Right lobe of liver (tissue), 4 donors: ENCODE measurements around the gene SHISA9.

Experiments
- CTCF ChIP-seq, 4 donors: fragments of 200-600 bp in 3 of 4; fragments of 450-650 bp in 1 of 4; IDR thresholded peaks; one replicate each; pipeline versions ENCODE4 v1.5.1 to v1.8.0; 2016 to 2022; ENCODE audit warnings: antibody characterized with exemption in 4 of 4, mild to moderate bottlenecking in 2 of 4
- POLR2A ChIP-seq: fragments of 450-650 bp; IDR thresholded peaks from one replicate; pipeline ENCODE4 v1.6.1; 2017; ENCODE audit warnings: antibody characterized with exemption, mild to moderate bottlenecking
- donor health status: DM: no; HTN: no; CAD: no.
- donor health status: DM: no; HTN: no; CAD: no.
- donor health status: DM: no; HTN: yes; CAD: no.

- TF ChIP-seq CTCF (IDR thresholded peaks at IDR 0.05), result no peak
- no peak for TF ChIP-seq POLR2A
These were observed 21.6 kb upstream of the SHISA9 start for GRCh38 chr16:12879812-12880211.
